Left kidney (tissue), 2 donors: ENCODE measurements around the gene TENM4. TPM values are rescaled to one million over a fixed set of nuclear protein-coding genes. Genes with fewer than 3 reads are reported as not detected.

Experiments used
- DNase-seq: peaks from one replicate; pipeline ENCODE4 v3.0.0-alpha.2; 2013
- polyA plus RNA-seq: library from polyadenylated mRNA; unstranded; fragments of 120-200 nt; gene quantifications from one replicate; pipeline ENCODE4 v1.2.1, GENCODE V29; 2013; ENCODE audit not compliant: insufficient read length

Gene TENM4
- polyA plus RNA-seq, 1 donor, result 24.5 TPM

DNA sequence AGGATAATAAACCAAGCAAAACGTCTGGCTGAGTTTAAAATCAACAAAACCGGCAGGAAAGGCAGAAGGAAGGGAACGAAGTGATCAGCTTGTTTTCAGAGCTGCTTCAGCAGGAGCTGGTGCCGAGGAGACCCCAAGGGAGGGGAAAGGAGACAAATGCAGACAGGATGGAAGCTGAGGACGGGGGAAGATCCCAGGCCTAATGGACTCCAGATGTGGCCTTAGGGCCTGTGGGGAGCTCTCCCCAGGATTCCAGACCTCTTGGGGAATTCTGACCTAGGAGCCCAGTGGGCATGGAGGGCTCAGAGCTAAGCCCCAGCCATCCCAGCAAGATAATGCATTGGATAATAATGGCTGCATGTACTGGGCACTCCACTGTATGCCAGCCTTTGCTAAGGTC, 654.7 kb downstream of the TENM4 start:
- no peak for DNase-seq

DNA sequence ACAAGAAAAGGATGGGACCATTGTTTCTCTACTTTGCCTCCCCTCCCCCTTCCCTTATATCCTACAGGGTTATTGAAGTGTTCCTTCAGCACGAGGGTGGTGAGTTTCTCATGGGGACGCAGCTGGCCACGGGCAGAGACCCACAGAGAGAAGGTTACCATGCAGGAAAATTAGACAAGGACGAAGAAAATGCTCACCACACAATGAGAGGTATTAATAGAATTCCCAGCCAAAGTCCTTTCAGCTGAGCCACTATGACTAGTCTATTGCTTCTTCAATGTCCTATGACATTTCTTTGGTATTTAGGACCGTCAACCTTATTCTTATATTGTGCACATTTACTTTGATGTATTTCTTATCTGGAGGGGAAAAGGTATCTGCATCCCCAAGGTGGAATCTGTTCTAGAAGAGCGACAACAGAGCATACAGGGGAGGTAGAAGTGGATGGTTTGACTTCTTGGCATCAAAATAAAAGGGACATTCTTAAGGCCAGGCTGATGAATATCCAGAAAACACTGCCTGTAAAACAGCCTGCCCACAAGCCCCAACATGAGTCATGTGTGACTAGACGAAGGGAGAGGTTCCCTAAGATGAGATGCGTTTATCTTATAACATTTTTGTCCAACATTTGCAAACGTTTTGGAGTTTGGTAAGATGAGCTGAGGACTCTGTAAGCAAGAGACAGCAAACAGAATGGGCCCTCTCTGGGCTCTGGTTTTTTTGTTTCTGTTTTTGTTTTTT, 656.3 kb downstream of the TENM4 start:
- no peak for DNase-seq

DNA sequence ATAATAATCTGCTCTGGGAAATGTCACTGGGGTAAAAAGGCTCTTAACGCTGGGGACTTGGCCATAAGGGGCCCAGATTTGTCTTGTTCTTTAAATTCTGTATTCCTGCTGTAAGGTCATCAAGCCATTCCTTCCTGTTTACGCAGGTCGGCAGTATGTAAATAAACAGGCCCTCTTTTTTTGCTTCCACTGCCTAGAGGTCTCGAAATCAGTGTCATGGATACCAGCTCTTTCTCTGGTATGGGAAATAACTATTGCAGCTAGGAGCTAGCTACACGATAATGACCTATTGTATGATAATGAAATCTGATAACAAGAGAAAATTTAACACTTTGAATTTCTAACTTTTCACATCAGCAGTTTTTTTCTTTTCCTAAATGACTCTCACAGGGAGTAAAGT, 657.0 kb downstream of the TENM4 start:
- no peak for DNase-seq

DNA sequence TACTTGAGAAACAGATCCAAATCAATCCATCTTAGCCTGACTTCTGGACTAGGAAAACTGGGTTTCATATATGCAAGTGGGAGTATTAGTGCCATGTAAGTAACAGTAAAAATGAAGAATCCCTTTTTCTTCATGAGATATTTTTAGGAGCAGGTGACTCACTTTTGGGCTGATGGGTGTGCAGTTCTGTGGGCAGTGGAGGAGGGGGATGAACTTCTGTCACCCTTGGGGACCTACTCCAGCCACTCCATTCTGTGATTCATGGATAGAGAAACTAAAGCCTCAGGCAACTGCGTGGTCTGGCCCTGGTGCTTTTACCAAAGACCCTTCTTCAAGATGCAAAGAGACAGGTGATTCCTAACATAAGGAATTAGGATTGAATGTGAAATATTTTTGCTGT, 657.5 kb downstream of the TENM4 start:
- no peak for DNase-seq

DNA sequence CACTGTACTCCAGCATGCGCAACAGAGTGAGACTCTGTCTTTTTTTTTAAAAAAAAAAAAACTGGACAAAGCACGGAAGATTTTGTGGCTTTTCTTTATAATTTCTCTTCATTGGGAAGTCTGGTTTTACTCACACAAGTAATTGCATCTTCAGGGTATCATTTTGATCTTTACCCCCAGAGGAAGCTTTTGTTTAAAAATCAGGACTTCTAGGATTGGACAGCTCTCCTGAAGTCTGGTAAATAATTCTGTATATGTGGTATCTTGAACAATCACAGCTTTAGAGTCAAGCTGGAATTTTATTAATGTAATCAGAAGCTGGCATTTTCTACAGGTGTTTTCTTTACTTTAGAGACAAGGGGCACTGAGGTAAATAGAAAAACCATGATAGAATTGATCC, 658.1 kb downstream of the TENM4 start:
- DNase-seq, result no peak

DNA sequence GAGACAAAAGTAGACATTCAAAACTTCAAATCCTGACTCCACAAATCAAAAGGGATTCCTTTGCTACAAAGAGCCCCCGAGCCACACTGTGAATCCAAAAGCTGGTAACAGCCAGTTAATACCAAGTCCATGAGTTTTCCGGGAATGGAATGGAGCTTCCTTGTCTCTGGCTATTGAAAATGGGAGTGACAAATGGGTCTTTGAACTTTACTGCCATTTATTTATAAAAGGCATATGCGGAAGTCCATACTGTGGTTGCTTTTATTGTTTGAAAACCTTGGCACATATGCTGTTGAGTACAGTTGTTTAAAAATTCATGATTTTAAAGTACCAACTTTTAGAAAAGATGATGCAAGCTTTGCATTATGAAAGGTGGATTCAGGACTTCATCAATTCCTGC, 659.9 kb downstream of the TENM4 start:
- DNase-seq, result no peak

DNA sequence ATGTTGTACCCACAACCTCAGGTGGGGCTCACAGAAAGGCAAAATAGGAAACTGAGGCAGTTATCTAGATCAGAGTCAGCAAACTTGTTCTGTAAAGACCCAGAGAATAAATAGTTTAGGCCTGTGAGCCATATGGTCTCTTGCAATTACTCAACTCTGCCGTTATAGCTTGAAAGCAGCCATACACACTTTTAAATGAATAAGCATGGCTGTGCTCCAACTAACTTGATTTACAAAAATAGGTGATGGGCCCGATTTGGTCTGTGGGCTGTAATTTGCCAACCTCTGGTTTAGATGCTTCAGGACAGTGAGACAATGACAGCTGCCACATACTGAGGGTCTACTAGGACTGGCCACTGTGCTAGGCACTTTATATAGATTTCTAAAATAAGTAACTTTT, 667.3 kb downstream of the TENM4 start:
- DNase-seq, result no peak

DNA sequence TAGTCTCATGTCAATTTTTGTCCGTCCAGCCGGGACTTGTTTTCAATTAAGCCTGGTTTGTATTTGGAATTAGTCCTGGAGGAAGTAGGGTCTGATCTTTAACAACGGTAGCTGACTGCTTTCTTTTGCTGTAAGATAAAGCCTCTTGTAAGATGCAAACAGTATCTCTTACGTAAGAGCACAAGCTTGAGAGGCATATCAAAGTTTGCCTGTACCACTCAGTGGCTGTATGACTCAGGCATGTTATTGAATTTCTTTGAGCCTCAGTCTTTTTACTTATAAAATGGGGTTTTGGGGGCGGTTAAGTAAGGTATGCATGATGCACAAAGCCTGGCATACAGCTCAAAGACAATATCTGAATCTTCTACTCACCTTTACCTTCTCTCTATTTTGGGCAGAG, 667.8 kb downstream of the TENM4 start:
- DNase-seq, result no peak

DNA sequence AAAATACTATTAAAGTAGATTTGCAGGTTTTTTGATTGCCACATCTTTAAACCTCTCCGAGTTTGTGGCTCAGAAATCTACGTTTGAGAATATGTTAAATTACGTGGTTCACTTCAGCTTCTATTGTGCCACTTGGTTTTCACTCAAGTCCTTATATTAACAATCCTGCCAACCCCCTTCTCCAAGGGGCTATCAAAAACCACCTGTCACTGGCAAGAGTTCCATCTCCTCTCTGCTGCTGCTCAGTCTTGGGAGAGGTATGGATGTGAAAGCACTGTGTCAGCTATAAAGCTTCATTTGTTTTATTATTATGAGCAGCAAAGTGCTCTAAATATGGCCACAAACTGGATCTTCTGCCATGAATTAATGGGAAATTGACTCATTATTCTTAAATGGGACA, 668.6 kb downstream of the TENM4 start:
- DNase-seq, result no peak

DNA sequence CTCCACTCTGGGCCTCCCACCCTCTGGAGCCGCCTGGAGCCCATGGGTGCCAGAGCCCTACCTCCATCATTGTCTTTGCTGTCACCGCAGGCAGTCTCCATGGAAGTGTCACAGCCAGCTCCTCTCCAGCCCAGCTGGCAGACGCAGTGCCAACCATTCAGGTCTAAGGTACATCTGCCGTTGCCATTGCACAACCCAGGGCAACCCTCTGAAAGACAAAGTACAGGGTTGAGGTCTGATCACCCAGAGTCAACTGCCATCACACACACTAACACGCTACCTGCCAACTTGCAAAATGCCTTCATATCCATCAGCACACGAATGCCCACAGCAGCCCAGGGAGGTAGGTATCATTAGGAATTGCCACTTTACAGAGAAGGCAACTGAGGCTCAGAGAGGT, 669.9 kb downstream of the TENM4 start:
- no peak for DNase-seq

DNA sequence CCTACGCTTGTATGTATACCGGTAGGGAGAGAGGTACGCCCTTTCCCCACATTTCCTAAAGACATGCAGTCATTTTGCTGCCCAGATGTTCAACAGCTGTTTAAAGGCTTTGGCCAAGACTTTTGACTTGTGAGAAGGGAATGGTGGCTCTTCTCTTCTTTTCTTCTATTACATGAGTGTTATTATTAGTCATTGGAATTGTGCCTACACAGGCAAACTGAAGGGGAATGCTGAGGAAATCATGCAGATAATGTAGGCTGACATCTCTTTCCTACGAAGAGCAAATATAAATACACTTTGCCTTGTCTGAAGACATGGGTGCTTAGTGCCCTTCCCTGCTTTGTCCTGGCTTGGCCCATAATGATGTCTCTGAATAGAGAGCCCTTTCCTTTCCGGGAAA, 671.9 kb downstream of the TENM4 start:
- DNase-seq, result no peak

DNA sequence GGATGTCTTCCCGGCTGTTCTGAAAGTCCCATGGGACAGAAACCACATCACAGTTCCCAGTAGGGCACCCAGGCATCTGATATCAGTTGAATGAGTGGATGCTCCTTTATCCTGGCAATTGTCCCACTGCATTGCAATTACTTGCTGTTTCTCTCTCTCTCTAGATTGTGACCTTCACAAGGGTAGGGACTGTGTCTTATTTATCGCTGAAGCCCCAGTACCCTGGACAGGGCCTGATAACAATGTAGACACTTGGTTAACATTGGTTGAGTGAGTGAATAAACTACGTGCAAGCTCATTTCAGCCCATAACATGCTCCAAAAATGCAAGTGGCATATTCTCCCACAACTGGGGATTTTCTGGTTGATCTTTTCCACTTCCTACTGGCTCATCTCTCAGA, 672.5 kb downstream of the TENM4 start:
- DNase-seq, result no peak

DNA sequence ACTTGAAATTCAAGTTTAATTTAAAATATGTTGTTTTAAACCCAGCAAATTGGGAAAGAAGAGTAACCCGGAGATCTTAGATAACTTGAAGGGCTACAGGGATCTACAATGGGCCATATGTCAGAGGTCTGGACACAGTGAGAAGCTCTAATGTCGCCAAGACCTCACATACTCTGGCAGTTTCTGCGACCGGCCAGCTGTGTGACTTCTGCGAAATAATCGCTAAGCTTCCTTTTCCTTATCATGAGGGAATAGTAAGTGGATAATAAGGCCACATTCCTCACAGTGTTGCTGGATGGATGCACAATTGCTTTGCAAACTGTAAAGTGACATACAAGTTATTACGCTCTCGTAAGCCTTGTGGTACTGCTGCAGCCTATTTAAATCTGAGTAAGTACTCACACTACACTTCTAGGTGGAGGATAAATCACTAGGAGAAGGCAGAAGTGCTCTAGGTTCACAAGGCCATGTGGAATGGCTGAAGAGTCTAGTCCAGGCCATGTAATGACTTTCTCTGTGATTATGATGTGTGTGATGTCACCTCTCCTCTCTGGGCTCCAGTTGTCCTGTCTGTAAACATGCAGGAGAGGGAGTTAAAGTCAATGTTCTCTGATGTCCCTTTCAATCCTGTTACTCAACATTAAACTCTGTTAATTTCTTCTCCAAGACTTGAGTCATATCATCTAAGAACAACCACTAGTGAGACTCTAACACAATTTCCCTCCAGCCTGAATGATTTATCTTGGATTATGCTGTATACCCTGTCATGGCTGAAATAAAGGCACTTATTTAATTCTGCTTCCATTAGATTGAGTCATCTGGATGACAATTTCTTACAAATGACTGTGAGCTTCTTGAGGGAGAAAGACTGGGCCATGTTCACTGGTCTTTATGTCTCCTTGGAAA, 673.5 kb downstream of the TENM4 start:
- DNase-seq, result no peak

DNA sequence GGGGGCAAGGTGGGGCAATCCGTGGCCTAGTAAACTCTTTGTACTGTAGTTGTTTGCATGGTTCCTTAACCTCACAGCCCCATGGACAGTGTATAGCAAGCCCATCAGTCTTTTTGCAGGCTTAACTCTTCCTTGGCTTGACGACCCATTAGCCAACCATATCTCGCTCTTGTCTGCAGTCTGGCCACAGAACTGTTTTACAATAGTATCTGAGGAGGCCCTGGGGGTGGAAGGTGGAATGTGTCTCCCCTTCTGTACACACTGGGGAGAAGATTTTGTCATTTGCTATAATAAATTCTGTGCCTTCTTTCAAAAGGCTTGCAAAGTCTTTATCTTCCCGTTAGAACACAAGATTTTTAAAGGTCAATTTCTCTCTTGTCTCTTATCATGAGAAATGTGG, 675.9 kb downstream of the TENM4 start:
- no peak for DNase-seq

DNA sequence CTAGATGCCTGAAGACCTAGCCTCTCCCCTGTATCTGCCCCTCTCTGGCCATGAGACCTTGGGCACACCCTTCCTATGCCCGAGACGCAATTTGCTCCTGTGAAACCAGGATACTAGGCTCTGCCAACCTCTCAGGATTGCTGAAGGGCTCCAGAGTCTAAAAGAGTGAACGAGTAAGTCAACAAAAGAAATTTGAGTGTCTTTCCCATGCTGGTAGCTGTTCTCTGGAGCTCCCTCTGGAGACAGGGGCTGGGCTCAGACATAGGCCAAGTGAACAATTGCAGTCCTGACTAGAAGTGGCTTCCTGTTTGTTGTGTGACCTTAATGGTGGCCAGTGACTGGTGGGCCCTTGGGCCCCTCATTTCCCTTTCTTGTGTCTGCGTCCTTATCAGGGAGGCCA, 677.2 kb downstream of the TENM4 start:
- DNase-seq, result no peak

DNA sequence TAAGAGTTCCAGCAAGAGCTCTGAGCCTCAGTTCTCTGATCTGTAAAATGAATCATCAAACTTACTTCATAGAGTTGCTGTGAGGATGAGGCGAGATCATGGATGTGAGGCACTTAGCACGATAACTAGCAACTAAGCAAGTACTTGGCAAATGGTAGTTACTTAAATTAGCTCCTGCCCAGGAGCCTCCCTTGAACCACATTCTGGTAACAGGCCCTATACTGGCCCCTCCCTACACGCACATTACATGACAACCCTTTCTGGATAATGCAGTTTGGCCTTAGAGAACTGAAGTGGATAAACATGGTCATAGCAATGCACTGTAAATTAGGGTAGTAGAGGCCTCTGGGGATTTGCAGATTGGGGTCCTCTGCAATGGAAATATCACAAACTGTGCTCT, 678.7 kb downstream of the TENM4 start:
- DNase-seq, result no peak

DNA sequence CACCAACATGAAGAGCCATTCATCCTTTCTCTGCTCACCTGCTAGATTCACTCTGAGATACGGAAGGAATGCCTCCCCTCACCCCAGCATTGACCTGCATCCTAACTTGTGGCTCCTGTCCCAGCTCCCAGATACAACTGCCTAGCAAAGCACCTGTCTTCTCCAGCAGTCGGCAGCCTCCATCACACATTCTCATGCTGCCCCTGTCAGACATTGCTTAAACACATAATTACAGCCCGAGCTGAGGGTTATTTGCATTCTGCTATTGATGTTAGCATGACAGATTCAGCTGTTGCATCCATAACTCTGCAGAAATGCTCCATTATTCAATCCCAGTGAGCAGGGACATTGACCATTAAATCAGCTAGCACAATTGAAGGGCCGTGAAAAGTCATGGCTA, 681.8 kb downstream of the TENM4 start:
- no peak for DNase-seq

DNA sequence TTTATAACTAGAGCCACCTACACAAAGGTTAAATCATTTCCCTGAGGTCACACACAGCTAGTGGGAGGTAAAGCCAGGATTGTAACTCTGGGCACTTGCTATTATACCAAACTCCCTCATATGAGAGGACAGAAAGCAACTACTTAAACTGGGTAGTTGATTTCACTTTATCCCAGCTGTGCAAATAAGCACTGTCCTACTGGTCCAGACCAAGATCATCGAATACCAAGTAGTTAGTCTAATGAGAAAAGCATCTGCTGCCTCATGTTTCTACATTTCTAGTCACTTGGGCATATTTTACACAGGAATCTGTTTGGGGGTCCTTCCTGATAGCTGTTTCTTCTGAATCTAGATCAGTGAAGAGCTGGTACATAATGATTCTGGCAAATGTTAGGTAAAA, 687.5 kb downstream of the TENM4 start:
- DNase-seq, result no peak

DNA sequence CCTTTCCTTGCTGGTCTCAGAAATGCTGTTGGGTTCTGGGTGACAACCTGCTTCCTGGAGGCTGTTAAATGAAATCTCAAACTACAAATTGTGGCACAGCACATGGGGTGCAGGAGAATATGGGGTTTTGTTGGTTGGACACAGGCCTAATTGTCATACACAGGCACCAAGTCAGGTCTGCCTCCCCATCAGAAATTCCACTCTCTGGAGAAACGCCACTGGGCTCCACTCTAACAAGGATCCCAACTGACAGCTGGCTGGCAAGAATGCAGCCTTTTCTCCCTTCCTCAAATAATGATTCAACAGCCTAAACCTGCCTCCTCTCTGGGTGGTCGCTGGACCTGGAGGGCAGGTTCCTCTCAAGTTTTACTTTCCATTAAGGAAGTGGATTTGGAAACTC, 688.3 kb downstream of the TENM4 start:
- DNase-seq, result no peak

DNA sequence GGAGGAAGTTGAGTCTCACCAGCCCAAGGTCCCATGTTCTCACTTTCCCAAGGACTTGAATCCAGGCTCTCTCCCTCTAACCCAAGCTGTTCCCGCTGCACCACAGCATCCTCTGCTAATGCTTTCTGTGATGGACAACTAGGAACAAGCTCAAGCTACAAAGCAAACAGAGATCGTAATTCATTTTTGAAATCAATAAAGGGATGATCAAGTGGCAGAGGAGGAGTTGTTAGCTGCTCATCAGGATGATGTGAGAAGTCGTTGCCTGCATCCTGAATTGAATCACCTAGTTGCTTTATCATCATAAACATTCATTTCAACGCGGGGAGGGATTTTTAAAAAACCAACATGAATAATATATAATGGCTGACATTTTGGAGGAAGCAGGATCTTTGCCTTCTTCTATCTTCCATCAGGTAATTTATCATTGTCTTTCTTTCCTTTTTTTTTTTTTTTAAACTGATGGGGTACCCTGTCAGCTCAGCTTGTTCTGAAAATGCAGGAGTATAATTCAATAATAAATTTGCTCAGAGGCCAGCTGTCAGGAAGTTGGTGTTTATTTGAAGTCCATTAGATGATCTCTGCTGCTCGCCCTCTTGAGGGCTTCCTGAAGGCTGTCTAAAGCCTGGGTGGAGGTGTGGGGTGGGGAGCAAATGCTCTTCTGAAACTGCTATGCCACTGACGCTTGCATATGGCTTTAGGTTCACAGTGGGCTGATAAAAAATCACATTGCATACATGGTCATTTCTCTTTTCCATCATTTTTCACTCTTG, 691.7 kb downstream of the TENM4 start:
- DNase-seq, result no peak

DNA sequence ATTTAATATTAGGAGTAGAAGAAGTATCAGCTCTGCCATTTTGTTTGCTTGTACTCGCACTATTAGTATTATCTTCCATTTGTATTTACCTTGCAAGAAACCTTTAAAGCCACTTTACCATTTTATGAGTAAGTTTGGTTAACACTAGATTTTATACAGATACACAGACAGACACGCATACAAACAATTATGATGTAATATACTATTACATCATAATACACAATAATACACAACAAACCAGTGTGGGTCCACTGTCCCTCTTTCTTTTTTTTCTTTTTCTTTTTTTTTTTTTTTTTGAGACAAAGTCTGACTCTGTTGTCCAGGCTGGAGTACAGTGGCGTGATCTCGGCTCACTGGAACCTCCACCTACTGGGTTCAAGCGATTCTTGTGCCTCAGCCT, 695.9 kb downstream of the TENM4 start:
- DNase-seq, result no peak

DNA sequence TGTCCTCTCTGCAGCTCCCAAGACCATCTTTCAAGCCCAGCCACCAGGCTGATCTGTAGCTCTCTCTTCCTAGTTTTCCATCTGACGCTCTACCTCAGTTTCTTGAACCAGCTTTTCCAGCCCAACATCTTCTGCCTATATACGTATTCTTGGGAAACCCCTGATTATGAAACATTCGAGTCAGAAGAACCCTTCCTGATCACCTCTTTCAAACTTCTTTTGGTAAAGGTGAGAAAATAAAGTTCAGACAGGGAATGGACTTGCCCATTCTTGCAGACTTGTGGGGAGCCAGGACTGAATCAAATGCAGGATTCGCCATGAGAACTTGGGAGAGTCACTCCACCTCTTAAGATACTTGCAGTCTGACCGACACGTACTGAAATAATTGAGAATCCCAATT, 696.6 kb downstream of the TENM4 start:
- no peak for DNase-seq

DNA sequence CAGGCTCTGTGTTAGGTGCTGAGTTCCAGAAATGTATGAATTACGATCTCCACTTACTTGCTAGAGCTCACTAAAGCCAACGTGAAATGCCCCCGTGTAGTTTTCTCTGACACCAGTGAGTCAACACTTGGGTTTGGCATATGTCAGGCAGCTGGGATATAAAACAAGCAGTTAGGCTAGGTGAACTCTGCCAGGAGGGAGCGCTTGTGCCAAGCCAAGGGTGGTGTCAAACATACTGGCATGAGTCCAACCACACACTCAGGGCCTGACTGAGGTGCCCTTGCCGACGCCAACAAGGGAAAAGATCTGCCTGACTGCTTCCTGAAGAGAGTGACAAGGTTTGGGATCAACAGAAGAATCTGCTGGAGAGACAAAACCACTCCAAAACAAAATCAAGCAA, 698.4 kb downstream of the TENM4 start:
- no peak for DNase-seq
